Esophagus muscularis mucosa (tissue), 3 donors: ENCODE data around the gene MYO1F.

Experiments
- POLR2AphosphoS5 ChIP-seq, 2 donors: sonication (generic); formaldehyde crosslinking; IDR thresholded peaks; one replicate each; pipeline ENCODE4 v1.6.1; 2017; ENCODE audit warnings: antibody characterized with exemption in 2 of 2
- TF ChIP-seq, protein P1 (sequence below), 3 experiments: fragments of 200-600 bp in 2 of 3; fragments of 450-650 bp in 1 of 3; sonication (generic) in 2 of 3; IDR thresholded peaks; one replicate each; pipeline ENCODE4 v1.5.1; 2017 to 2019; ENCODE audit warnings: antibody characterized with exemption in 3 of 3, mild to moderate bottlenecking in 2 of 3, moderate library complexity in 1 of 3

DNA sequence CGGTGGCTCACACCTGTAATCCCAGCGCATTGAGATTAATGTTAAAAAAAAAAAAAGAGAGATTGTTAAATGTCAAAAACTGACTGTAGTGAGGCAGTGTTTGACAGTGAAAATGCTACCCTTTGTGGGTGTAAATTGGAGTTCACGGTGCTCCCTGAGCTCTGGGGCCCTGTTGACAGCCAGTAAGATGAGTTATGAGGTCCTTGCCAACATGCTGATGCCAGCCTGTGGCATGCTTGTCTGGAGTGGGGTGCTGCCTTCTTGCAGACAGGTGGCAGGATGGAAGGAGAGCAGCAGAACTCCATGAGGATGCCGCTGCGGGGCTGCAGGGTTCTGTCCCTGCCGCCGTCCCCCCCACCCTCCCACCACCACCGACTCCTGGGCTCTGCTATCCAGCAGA lies 100.7 kb downstream of the MYO1F start:
- no peak for TF ChIP-seq POLR2AphosphoS5 (IDR thresholded peaks at IDR 0.05)
- TF ChIP-seq, protein P1, sequence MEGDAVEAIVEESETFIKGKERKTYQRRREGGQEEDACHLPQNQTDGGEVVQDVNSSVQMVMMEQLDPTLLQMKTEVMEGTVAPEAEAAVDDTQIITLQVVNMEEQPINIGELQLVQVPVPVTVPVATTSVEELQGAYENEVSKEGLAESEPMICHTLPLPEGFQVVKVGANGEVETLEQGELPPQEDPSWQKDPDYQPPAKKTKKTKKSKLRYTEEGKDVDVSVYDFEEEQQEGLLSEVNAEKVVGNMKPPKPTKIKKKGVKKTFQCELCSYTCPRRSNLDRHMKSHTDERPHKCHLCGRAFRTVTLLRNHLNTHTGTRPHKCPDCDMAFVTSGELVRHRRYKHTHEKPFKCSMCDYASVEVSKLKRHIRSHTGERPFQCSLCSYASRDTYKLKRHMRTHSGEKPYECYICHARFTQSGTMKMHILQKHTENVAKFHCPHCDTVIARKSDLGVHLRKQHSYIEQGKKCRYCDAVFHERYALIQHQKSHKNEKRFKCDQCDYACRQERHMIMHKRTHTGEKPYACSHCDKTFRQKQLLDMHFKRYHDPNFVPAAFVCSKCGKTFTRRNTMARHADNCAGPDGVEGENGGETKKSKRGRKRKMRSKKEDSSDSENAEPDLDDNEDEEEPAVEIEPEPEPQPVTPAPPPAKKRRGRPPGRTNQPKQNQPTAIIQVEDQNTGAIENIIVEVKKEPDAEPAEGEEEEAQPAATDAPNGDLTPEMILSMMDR (IDR thresholded peaks at IDR 0.05) = no peak
